Heart left ventricle (tissue), 13 donors: Measurements from ENCODE around the gene MACF1.

Source experiments
- CTCF ChIP-seq, 12 donors: fragments of 200-600 bp; sonication (generic) in 4 of 12; IDR thresholded peaks; one replicate each; pipeline versions ENCODE4 v1.5.0 to v1.8.0; 2018 to 2022; ENCODE audit warnings: antibody characterized with exemption in 12 of 12, mild to moderate bottlenecking in 5 of 12
- POLR2A ChIP-seq, 2 donors: fragments of 450-650 bp; IDR thresholded peaks; one replicate each; pipeline ENCODE4 v1.6.1; 2017; ENCODE audit warnings: antibody characterized with exemption in 2 of 2, mild to moderate bottlenecking in 2 of 2, moderate library complexity in 2 of 2
- donor health status: ischemic (EF 13 %, LVEDD 7.1; RV severe dilation, severe dysfunction).
- donor health status: DM: no; HTN: yes; CAD: no.
- donor health status: DM: no; HTN: no; CAD: no.
- donor health status: ischemic (EF 25% LVEDD 6.9; RV normal size, moderate dysfunction).
- donor health status: ischemic (EF 25% LVEDD 5.7; RV mildly dilated, moderate dysfunction).
- donor health status: ischemic (EF 35%, LVEDD 5.7; RV mildly dilated, moderate dysfunction).
- donor health status: nonischemic (EF 11% LVEDD 7.7; RV severe dilation, severe dysfunction).
- donor health status: DM: yes; HTN: yes; CAD: no.
- donor health status: PGD.
- donor health status: ischemic (EF 29% LVEDD 5.4; RV normal size, mild dysfunction).
- donor health status: nonischemic (EF 23%, LVEDD 6.1; RV moderate dilation, normal function).

- TF ChIP-seq CTCF (IDR thresholded peaks at IDR 0.05) (no peak), POLR2A (IDR thresholded peaks at IDR 0.05) (no peak)
These were observed 132.6 kb downstream of the MACF1 start for GRCh38 chr1:39337067-39337466.
